GM12878 (cell line): ENCODE results near the gene PTPRC. TPM values are rescaled to one million over a fixed set of nuclear protein-coding genes. Genes with fewer than 3 reads are reported as not detected.

ENCODE experiments used
- ATAC-seq: fragments of 200-7000 bp; cut with Tn5 transposase; 3 replicates; pipeline ENCODE4 v1.9.1; 2020; ENCODE audit warnings: mild to moderate bottlenecking, moderate library complexity
- BruUV-seq: library from RNA; stranded (reverse); fragments of 400-500 nt; replicated peaks from 2 replicates; lab custom pipeline; 2021; lab: Mats Ljungman, UMichigan
- CTCF ChIA-PET: fragments of 300-600 bp; sonication (Branson Sonifier 250); formaldehyde crosslinking; extraction: SDS; loops from one replicate; lab custom pipeline; 2021; ENCODE audit warnings: inconsistent platforms; lab: Yijun Ruan, JAX
- POLR2A ChIA-PET: fragments of 350-600 bp; formaldehyde crosslinking; extraction: SDS; loops from one replicate; lab custom pipeline; 2021; ENCODE audit warnings: inconsistent platforms; lab: Charles Lee
- RAD21 ChIA-PET: fragments of 300-600 bp; sonication (Branson Sonifier 250); formaldehyde crosslinking; loops from one replicate; lab custom pipeline; 2023; ENCODE audit warnings: antibody characterized with exemption; ENCODE audit not compliant: unreplicated experiment; lab: Charles Lee
- SMC1A ChIA-PET: fragments of 300-600 bp; sonication (Branson Sonifier 250); formaldehyde crosslinking; loops from one replicate; lab custom pipeline; 2023; ENCODE audit not compliant: unreplicated experiment, uncharacterized antibody; lab: Charles Lee
- DNase-seq: peaks from one replicate; pipeline ENCODE4 v3.0.0-alpha.2; 2011; ENCODE audit warnings: low read depth, low spot score
- FAIRE-seq: peaks from 3 replicates; lab custom pipeline; 2011; peaks lifted over from hg19 to GRCh38; lab: Jason Lieb, UNC
- H2AFZ ChIP-seq: 2 replicates; pipeline ENCODE4 v1.6.0; 2011; ENCODE audit warnings: low read depth, low read length, control low read depth; ENCODE audit not compliant: control insufficient read depth
- H3K27ac ChIP-seq: 2 replicates; pipeline ENCODE4 v1.5.1; 2011; ENCODE audit warnings: control low read depth; ENCODE audit not compliant: control insufficient read depth, insufficient read depth
- H3K27me3 ChIP-seq, 2 experiments: replicated peaks in 1 of 2; 2 replicates each; pipeline versions ENCODE4 v1.6.0 to v1.6.1; 2011; ENCODE audit warnings: low read length in 1 of 2; ENCODE audit not compliant: control insufficient read depth in 2 of 2, insufficient read depth in 2 of 2
- H3K36me3 ChIP-seq, 2 experiments: 2 replicates each; pipeline ENCODE4 v1.5.1; 2011; ENCODE audit warnings: low read length in 1 of 2; ENCODE audit not compliant: control insufficient read depth in 2 of 2, insufficient read depth in 2 of 2
- H3K4me1 ChIP-seq: 2 replicates; pipeline ENCODE4 v1.6.1; 2011; ENCODE audit warnings: mild to moderate bottlenecking, low read length, moderate library complexity, mixed read lengths; ENCODE audit not compliant: control insufficient read depth, insufficient read depth
- H3K4me2 ChIP-seq: 2 replicates; pipeline ENCODE4 v1.6.0; 2011; ENCODE audit warnings: control low read depth; ENCODE audit not compliant: control insufficient read depth, insufficient read depth
- H3K4me3 ChIP-seq: fragments of 200-600 bp; sonication (generic); 2 replicates; pipeline ENCODE4 v1.5.1; 2016
- H3K79me2 ChIP-seq: 2 replicates; pipeline ENCODE4 v1.6.0; 2011; ENCODE audit warnings: low read length; ENCODE audit not compliant: control insufficient read depth, insufficient read depth
- H3K9ac ChIP-seq: 2 replicates; pipeline ENCODE4 v1.8.0; 2011; ENCODE audit warnings: low read length, control low read depth, mixed read lengths; ENCODE audit not compliant: control insufficient read depth, insufficient read depth
- H3K9me3 ChIP-seq: replicated peaks from 3 replicates; pipeline ENCODE4 v1.5.1; 2011; ENCODE audit warnings: mild to moderate bottlenecking, low read length; ENCODE audit not compliant: control insufficient read depth, insufficient read depth
- H4K20me1 ChIP-seq: 2 replicates; pipeline ENCODE4 v1.6.0; 2011; ENCODE audit not compliant: control insufficient read depth, insufficient read depth
- BACH1 ChIP-seq: fragments of 450-650 bp; IDR thresholded peaks from 2 replicates; pipeline ENCODE4 v1.6.1; 2017; ENCODE audit warnings: mild to moderate bottlenecking, borderline replicate concordance
- CEBPZ ChIP-seq: fragments of 150-350 bp; IDR thresholded peaks from 2 replicates; pipeline ENCODE4 v1.6.1; 2016; ENCODE audit warnings: low read depth, low read length
- HCFC1 ChIP-seq: fragments of 150-350 bp; IDR thresholded peaks from 2 replicates; pipeline ENCODE4 v1.6.1; 2014; ENCODE audit warnings: low read length
- HDAC2 ChIP-seq: fragments of 200-600 bp; sonication (generic); IDR thresholded peaks from 2 replicates; pipeline ENCODE4 v1.6.1; 2017
- HDGF ChIP-seq: fragments of 450-650 bp; IDR thresholded peaks from 2 replicates; pipeline ENCODE4 v1.6.1; 2016; ENCODE audit warnings: antibody characterized with exemption
- IKZF1 ChIP-seq: fragments of 450-650 bp; conservative IDR thresholded peaks from 2 replicates; pipeline ENCODE4 v1.6.1; 2017; ENCODE audit warnings: antibody characterized with exemption, mild to moderate bottlenecking
- NFYA ChIP-seq: IDR thresholded peaks from 2 replicates; pipeline ENCODE4 v1.6.1; 2011; ENCODE audit warnings: low read depth, mild to moderate bottlenecking, low read length, improper control_type of control experiment, borderline replicate concordance
- PKNOX1 ChIP-seq: fragments of 450-650 bp; IDR thresholded peaks from 2 replicates; pipeline ENCODE4 v1.6.1; 2016; ENCODE audit warnings: mild to moderate bottlenecking
- PML ChIP-seq: IDR thresholded peaks from 2 replicates; pipeline ENCODE4 v1.6.1; 2012; ENCODE audit warnings: low read length, inconsistent platforms
- POLR2AphosphoS5 ChIP-seq: IDR thresholded peaks from 2 replicates; pipeline ENCODE4 v1.6.1; 2011; ENCODE audit warnings: mild to moderate bottlenecking, low read length, inconsistent platforms
- SKIL ChIP-seq: fragments of 450-650 bp; IDR thresholded peaks from 2 replicates; pipeline ENCODE4 v1.6.1; 2017; ENCODE audit warnings: mild to moderate bottlenecking, low read depth, inconsistent platforms; ENCODE audit not compliant: poor library complexity, severe bottlenecking
- SMAD1 ChIP-seq: fragments of 450-650 bp; IDR thresholded peaks from 2 replicates; pipeline ENCODE4 v1.6.1; 2018; ENCODE audit warnings: mild to moderate bottlenecking, low read depth; ENCODE audit not compliant: partially characterized antibody
- SMAD5 ChIP-seq: IDR thresholded peaks from 2 replicates; pipeline ENCODE4 v1.6.1; 2016; ENCODE audit warnings: antibody characterized with exemption, low read depth
- STAT1 ChIP-seq: fragments of 450-650 bp; conservative IDR thresholded peaks from 2 replicates; pipeline ENCODE4 v1.6.1; 2014; ENCODE audit warnings: antibody characterized with exemption, mild to moderate bottlenecking
- TAF1 ChIP-seq: IDR thresholded peaks from 2 replicates; pipeline ENCODE4 v1.6.1; 2011; ENCODE audit warnings: mild to moderate bottlenecking, low read depth, low read length, borderline replicate concordance
- TARDBP ChIP-seq: IDR thresholded peaks from 2 replicates; pipeline ENCODE4 v1.6.1; 2016; ENCODE audit warnings: borderline replicate concordance
- ZNF384 ChIP-seq: IDR thresholded peaks from 2 replicates; pipeline ENCODE4 v1.6.1; 2012; ENCODE audit warnings: low read depth, mild to moderate bottlenecking, low read length, improper control_type of control experiment, borderline replicate concordance
- ZZZ3 ChIP-seq: IDR thresholded peaks from 2 replicates; pipeline ENCODE4 v1.6.1; 2011; ENCODE audit warnings: low read depth; ENCODE audit not compliant: control insufficient read depth, insufficient read length
- WGBS: methylation state at CpG from one replicate; pipeline ENCODE4 v1.1.6; 2016; ENCODE audit warnings: low lambda C conversion rate; ENCODE audit not compliant: insufficient replicate concordance, insufficient coverage; ENCODE audit errors: missing lambda C conversion rate; 5-methylcytosine and 5-hydroxymethylcytosine counted together
- in situ Hi-C: fragments of 300-500 bp; cut with MboI; formaldehyde crosslinking; loops from 9 replicates; pipeline ENCODE4 v1.14.3; 2018; ENCODE audit warnings: mixed read lengths
- intact Hi-C: fragments of 100-400 bp; cut with micrococcal nuclease; formaldehyde crosslinking; loops from one replicate; pipeline ENCODE4 v1.14.2; 2022; ENCODE audit not compliant: unreplicated experiment
- polyA plus RNA-seq, 11 experiments: library from polyadenylated mRNA; depleted of rRNA in 4 of 11; unstranded in 6 of 11; stranded (reverse) in 5 of 11; fragments of >200 nt; fragmentation: Nextera tagmentation in 4 of 11; fragmentation: Illumina TruSeq in 1 of 11; extraction: Ambion mirVana in 4 of 11; extraction: Trizol in 1 of 11; gene quantifications; 1 replicate in 1 of 11; 2 replicates in 10 of 11; pipeline versions ENCODE4 v1.2.1 to v1.2.3, GENCODE V29; 2011 to 2016; ENCODE audit warnings: inconsistent platforms in 2 of 11, missing spikeins in 2 of 11, low read depth in 1 of 11
- total RNA-seq, 4 experiments: library from RNA; depleted of rRNA in 3 of 4; stranded (reverse); fragments of >200 nt in 3 of 4; fragmentation: Illumina TruSeq in 1 of 4; extraction: Trizol in 1 of 4; gene quantifications; 2 replicates each; pipeline versions ENCODE4 v1.2.1 to v1.2.3, GENCODE V29; 2013 to 2021

The PTPRC gene
- total and polyA plus RNA-seq, 10 of the 15 experiments (the other 5 are each of a cell fraction or from before 2014, with no cell fraction given) = 72.9 to 221 (median 118) TPM

- TF ChIP-seq NFYA (no peak), CEBPZ (no peak), SMAD1 (no peak)
- TF ChIP-seq, all 136 proteins: peak for 0
Observed at GRCh38 chr1:198631292-198631691, 7.5 kb upstream of the PTPRC start (continued).

GRCh38 chr1:198632007-198632406, 6.8 kb upstream of the PTPRC start:
- Histone ChIP-seq H3K9ac (no peak overlapping the region), H3K79me2 (no peaks in the 10 kb centered on the region), H3K27me3 (no peaks in the 10 kb centered on the region), H3K9me3 (peaks cover 4% of the 10 kb centered on the region; the same call in 2 of the 3 replicates), H2AFZ (no peak overlapping the region), H3K36me3 (no peaks in the 10 kb centered on the region), H3K27ac (no peak overlapping the region), H3K4me1 (peaks cover 11% of the 10 kb centered on the region), H4K20me1 (no peaks in the 10 kb centered on the region), H3K4me3 (no peak overlapping the region), H3K4me2 (no peak overlapping the region)
- in situ Hi-C loops = no loop called here
- FAIRE-seq = no peak
- CTCF ChIA-PET = no interaction called here
- 97% methylated on average over 2 of the region's 2 CpGs for WGBS
- no peak for DNase-seq
- TF ChIP-seq POLR2AphosphoS5 (no peak), STAT1 (no peak), HCFC1 (no peak), TAF1 (no peak), ZNF384 (no peak), PML (no peak), SMAD5 (no peak), HDGF (no peak), IKZF1 (no peak), SKIL (no peak), PKNOX1 (no peak), TARDBP (no peak), ZZZ3 (no peak), BACH1 (no peak), HDAC2 (no peak)
- BruUV-seq = no TSS peak
- intact Hi-C loops = no loop called here
- RAD21 ChIA-PET = interaction anchor here (0.8 to 10.8 kb wide), 2 partner anchors 9 to 47 kb away, joined by 3 to 154 read pairs; no protein-coding TSS in a partner anchor
- SMC1A ChIA-PET = interaction anchor here (0.7 to 10.6 kb wide), 3 partner anchors 10 to 34 kb away, joined by 3 to 251 read pairs (median 3); no protein-coding TSS in a partner anchor
- POLR2A ChIA-PET = interaction anchor here (1.5 kb wide), 1 partner anchor 10 kb away, joined by 4 read pairs; no protein-coding TSS in a partner anchor
- no peak for ATAC-seq
